GM21381 (cell line): ENCODE measurements around the gene HHIPL1.

Experiments
- ATAC-seq: cut with Tn5 transposase; IDR thresholded peaks from one replicate; pipeline ENCODE4 v1.9.1; 2021; ENCODE audit warnings: mild to moderate bottlenecking, moderate library complexity; ENCODE audit not compliant: unreplicated experiment

Gene HHIPL1

GRCh38 chr14:99727096-99727870 is 82.4 kb downstream of the HHIPL1 start:
- no peak for ATAC-seq

DNA sequence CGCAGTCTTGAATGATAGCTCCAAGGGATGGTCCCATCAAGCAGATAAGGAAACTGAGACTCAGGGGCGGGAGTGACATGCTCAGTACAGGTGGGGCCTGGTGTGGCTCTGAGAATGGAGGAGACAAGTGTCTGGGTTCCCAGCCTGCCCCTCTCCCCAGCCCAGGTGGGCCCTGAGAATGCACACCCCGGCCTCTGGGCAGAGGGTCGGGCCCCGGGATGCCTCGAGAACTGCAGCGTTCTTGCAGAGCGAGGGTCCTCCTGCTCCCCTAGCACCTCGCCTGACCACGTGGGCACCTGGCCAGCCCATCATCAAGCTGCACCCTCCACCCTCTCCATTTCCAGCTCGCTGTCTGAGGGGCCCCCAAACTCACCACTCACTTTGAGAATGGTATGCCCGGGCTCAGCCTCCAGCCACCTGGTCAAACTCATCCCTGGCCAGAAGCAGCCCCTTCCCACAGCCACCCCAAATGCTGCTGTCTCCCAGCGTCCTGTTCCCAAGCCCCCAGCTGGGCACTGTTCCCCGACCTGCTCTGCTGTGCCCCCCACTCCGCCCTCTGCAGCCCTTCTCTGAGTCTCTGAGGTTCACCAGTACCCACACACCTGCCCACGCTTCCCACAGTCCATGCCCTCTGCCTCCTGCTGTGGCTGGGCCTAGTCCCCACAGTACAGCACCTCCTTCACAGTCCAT is 83.4 kb downstream of the HHIPL1 start:
- ATAC-seq: no peak

GRCh38 chr14:99728981-99729451 is 84.1 kb downstream of the HHIPL1 start:
- no peak for ATAC-seq
